ENCODE results near the gene HOXA2. TPM values are rescaled to one million over a fixed set of nuclear protein-coding genes. Genes with fewer than 3 reads are reported as not detected.

HOXA2 gene
- total RNA-seq, 1 experiment from 2014 or later: not detected

DNA sequence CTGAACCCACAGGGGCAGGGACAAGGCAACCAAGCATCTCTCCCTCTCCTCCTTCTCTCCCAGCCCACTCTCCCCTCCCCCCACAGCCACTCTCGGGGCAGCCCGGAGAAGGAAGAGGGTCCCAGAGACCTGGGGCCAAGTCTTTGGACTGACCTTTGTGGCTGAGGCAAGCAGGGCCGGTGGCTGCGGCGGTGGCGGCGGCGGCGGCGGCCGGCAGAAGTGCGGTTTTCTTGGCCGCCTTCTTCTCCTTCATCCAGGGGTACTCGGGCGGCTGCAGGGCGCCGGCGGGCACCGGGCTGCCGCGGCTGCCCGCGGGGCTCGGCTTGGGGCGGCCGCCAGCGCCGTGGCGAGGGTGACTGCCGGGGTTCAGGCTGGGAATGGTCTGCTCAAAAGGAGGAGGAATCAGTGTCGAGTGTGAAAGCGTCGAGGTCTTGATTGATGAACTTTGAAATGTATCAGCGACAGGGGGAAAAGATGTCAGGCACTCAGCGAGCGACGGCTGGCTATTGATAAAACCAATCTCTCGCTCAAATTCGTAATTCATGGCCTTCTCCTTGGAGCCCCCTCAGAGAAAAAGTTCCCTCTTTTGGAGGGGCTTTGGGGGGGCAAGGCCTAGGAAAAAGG is 414 bp downstream of the HOXA2 start:
- Histone ChIP-seq H3K27ac (ENCODE audit: low read depth, low read length, poor library complexity, severe bottlenecking) (no peak overlapping the region), H3K9me3 (ENCODE audit: low read depth, low read length, poor library complexity, severe bottlenecking) (no peaks in the 10 kb centered on the region), H3K27me3 (replicated peaks; ENCODE audit: insufficient read depth, low read depth, low read length, poor library complexity) (peaks cover 100% of the 10 kb centered on the region), H3K36me3 (ENCODE audit: insufficient read depth, low read length, poor library complexity, severe bottlenecking) (no peaks in the 10 kb centered on the region), H3K4me1 (ENCODE audit: insufficient read depth, low read length, poor library complexity, severe bottlenecking) (no peaks in the 10 kb centered on the region), H3K4me3 (ENCODE audit: low read depth, low read length, poor library complexity, severe bottlenecking) (no peak overlapping the region)
- intact Hi-C loops (cut with micrococcal nuclease; ENCODE audit: unreplicated experiment): no loop called here
- ChIA-PET CTCF (no interaction called here), POLR2A (ENCODE audit: low non-redundant PET) (no interaction called here)
- BruUV-seq (replicated peaks): no TSS peak
- DNase-seq (ENCODE audit: low spot score): no peak
- TF ChIP-seq, protein P1, sequence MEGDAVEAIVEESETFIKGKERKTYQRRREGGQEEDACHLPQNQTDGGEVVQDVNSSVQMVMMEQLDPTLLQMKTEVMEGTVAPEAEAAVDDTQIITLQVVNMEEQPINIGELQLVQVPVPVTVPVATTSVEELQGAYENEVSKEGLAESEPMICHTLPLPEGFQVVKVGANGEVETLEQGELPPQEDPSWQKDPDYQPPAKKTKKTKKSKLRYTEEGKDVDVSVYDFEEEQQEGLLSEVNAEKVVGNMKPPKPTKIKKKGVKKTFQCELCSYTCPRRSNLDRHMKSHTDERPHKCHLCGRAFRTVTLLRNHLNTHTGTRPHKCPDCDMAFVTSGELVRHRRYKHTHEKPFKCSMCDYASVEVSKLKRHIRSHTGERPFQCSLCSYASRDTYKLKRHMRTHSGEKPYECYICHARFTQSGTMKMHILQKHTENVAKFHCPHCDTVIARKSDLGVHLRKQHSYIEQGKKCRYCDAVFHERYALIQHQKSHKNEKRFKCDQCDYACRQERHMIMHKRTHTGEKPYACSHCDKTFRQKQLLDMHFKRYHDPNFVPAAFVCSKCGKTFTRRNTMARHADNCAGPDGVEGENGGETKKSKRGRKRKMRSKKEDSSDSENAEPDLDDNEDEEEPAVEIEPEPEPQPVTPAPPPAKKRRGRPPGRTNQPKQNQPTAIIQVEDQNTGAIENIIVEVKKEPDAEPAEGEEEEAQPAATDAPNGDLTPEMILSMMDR (conservative IDR thresholded peaks at IDR 0.05; ENCODE audit: low read depth, low read length): no peak
- peak; percentile 66 for TF ChIP-seq EZH2 (IDR thresholded peaks at IDR 0.05; ENCODE audit: borderline replicate concordance, low read depth, low read length, poor library complexity, severe bottlenecking)

DNA sequence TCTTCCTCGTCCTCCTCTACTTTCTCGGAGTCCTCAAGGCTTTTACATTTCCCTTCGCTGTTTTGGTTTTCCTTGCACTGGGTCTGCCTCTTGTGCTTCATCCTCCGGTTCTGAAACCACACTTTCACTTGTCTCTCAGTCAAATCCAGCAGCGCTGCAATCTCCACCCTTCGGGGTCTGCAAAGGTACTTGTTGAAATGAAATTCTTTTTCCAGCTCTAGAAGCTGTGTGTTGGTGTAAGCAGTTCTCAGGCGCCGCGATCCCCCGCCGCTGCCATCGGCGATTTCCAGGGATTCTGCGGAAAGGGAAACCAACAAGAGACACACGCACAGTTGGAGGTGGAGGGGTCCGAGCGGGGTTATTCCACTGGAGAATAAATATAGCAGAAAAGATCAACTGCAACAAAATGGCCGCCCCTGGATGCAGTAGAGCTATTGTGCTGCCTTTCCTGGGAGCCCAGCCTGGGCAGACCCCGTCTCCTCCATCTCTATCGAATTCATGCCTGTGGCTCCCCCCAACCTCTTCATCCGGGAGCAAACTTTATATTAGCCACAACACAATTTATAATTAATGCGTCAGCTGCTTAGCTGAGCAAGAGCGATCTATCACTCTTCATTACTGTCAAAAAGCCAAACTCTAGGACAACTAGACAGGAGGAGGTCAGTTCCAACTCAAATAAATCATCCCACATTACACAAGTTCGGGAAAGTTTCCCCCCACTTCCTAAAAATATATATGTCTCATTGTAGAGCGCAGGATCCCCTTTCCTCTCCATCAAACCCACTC is 1.1 kb downstream of the HOXA2 start:
- Histone ChIP-seq H3K27me3 (replicated peaks; ENCODE audit: insufficient read depth, low read depth, low read length, poor library complexity) (peaks cover 100% of the 10 kb centered on the region), H3K27ac (ENCODE audit: low read depth, low read length, poor library complexity, severe bottlenecking) (no peak overlapping the region), H3K9me3 (ENCODE audit: low read depth, low read length, poor library complexity, severe bottlenecking) (no peaks in the 10 kb centered on the region), H3K4me1 (ENCODE audit: insufficient read depth, low read length, poor library complexity, severe bottlenecking) (peaks cover 5% of the 10 kb centered on the region), H3K4me3 (ENCODE audit: low read depth, low read length, poor library complexity, severe bottlenecking) (no peak overlapping the region), H3K36me3 (ENCODE audit: insufficient read depth, low read length, poor library complexity, severe bottlenecking) (no peaks in the 10 kb centered on the region)
- intact Hi-C loops (cut with micrococcal nuclease; ENCODE audit: unreplicated experiment): no loop called here
- ChIA-PET CTCF (no interaction called here), POLR2A (ENCODE audit: low non-redundant PET) (no interaction called here)
- no peak for DNase-seq (ENCODE audit: low spot score)
- no TSS peak for BruUV-seq (replicated peaks)
- TF ChIP-seq, protein P1 (conservative IDR thresholded peaks at IDR 0.05; ENCODE audit: low read depth, low read length): no peak
- TF ChIP-seq EZH2 (IDR thresholded peaks at IDR 0.05; ENCODE audit: borderline replicate concordance, low read depth, low read length, poor library complexity, severe bottlenecking): peak; percentile 26

DNA sequence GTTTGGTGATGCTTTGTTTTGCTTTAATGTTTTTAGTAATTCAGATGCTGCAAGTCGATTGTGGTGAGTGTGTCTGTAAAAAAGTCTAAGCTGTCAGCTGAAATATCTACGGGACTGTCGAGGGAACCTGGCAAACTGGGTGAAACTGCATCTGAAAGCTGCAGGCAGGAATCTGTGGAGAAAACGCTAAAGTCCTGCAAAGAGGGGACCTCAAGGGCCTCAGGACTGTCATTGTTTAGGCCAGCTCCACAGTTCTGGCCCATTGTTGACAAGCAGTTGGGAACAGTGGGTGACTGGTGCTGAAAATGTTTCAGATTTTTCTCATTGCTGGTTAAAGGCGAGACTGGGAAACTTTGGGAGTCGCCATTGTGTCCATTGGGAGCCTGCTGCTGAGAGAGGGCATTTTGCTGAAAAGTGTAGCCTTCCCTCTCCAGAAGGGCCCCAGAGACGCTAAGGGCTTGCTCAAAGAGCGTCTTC is 1.8 kb downstream of the HOXA2 start:
- ChIA-PET POLR2A (ENCODE audit: low non-redundant PET) (no interaction called here), CTCF (no interaction called here)
- H3K27me3 ChIP-seq (replicated peaks; ENCODE audit: insufficient read depth, low read depth, low read length, poor library complexity): peaks cover 100% of the 10 kb centered on the region

More for the DNA sequence above, 1.8 kb downstream of the HOXA2 start:
- Histone ChIP-seq H3K4me3 (ENCODE audit: low read depth, low read length, poor library complexity, severe bottlenecking) (no peak overlapping the region), H3K27ac (ENCODE audit: low read depth, low read length, poor library complexity, severe bottlenecking) (no peak overlapping the region), H3K36me3 (ENCODE audit: insufficient read depth, low read length, poor library complexity, severe bottlenecking) (no peaks in the 10 kb centered on the region), H3K9me3 (ENCODE audit: low read depth, low read length, poor library complexity, severe bottlenecking) (no peaks in the 10 kb centered on the region), H3K4me1 (ENCODE audit: insufficient read depth, low read length, poor library complexity, severe bottlenecking) (peaks cover 10% of the 10 kb centered on the region)
- TF ChIP-seq, protein P1 (conservative IDR thresholded peaks at IDR 0.05; ENCODE audit: low read depth, low read length): no peak
- no peak for TF ChIP-seq EZH2 (IDR thresholded peaks at IDR 0.05; ENCODE audit: borderline replicate concordance, low read depth, low read length, poor library complexity, severe bottlenecking)
- intact Hi-C loops (cut with micrococcal nuclease; ENCODE audit: unreplicated experiment): no loop called here
- no peak for DNase-seq (ENCODE audit: low spot score)
- BruUV-seq (replicated peaks): no TSS peak
